GM12878 (cell line): ENCODE data around the gene OSBPL2. TPM values are rescaled to one million over a fixed set of nuclear protein-coding genes. Genes with fewer than 3 reads are reported as not detected.

Experiments used
- ATAC-seq: fragments of 200-7000 bp; cut with Tn5 transposase; 3 replicates; pipeline ENCODE4 v1.9.1; 2020; ENCODE audit warnings: mild to moderate bottlenecking, moderate library complexity
- BruUV-seq: library from RNA; stranded (reverse); fragments of 400-500 nt; replicated peaks from 2 replicates; lab custom pipeline; 2021; lab: Mats Ljungman, UMichigan
- CTCF ChIA-PET: fragments of 300-600 bp; sonication (Branson Sonifier 250); formaldehyde crosslinking; extraction: SDS; loops from one replicate; lab custom pipeline; 2021; ENCODE audit warnings: inconsistent platforms; lab: Yijun Ruan, JAX
- POLR2A ChIA-PET: fragments of 350-600 bp; formaldehyde crosslinking; extraction: SDS; loops from one replicate; lab custom pipeline; 2021; ENCODE audit warnings: inconsistent platforms; lab: Charles Lee
- RAD21 ChIA-PET: fragments of 300-600 bp; sonication (Branson Sonifier 250); formaldehyde crosslinking; loops from one replicate; lab custom pipeline; 2023; ENCODE audit warnings: antibody characterized with exemption; ENCODE audit not compliant: unreplicated experiment; lab: Charles Lee
- SMC1A ChIA-PET: fragments of 300-600 bp; sonication (Branson Sonifier 250); formaldehyde crosslinking; loops from one replicate; lab custom pipeline; 2023; ENCODE audit not compliant: unreplicated experiment, uncharacterized antibody; lab: Charles Lee
- DNase-seq: peaks from one replicate; pipeline ENCODE4 v3.0.0-alpha.2; 2011; ENCODE audit warnings: low read depth, low spot score
- FAIRE-seq: peaks from 3 replicates; lab custom pipeline; 2011; peaks lifted over from hg19 to GRCh38; lab: Jason Lieb, UNC
- H2AFZ ChIP-seq: 2 replicates; pipeline ENCODE4 v1.6.0; 2011; ENCODE audit warnings: low read depth, low read length, control low read depth; ENCODE audit not compliant: control insufficient read depth
- H3K27ac ChIP-seq: 2 replicates; pipeline ENCODE4 v1.5.1; 2011; ENCODE audit warnings: control low read depth; ENCODE audit not compliant: control insufficient read depth, insufficient read depth
- H3K27me3 ChIP-seq, 2 experiments: replicated peaks in 1 of 2; 2 replicates each; pipeline versions ENCODE4 v1.6.0 to v1.6.1; 2011; ENCODE audit warnings: low read length in 1 of 2; ENCODE audit not compliant: control insufficient read depth in 2 of 2, insufficient read depth in 2 of 2
- H3K36me3 ChIP-seq, 2 experiments: 2 replicates each; pipeline ENCODE4 v1.5.1; 2011; ENCODE audit warnings: low read length in 1 of 2; ENCODE audit not compliant: control insufficient read depth in 2 of 2, insufficient read depth in 2 of 2
- H3K4me1 ChIP-seq: 2 replicates; pipeline ENCODE4 v1.6.1; 2011; ENCODE audit warnings: mild to moderate bottlenecking, low read length, moderate library complexity, mixed read lengths; ENCODE audit not compliant: control insufficient read depth, insufficient read depth
- H3K4me2 ChIP-seq: 2 replicates; pipeline ENCODE4 v1.6.0; 2011; ENCODE audit warnings: control low read depth; ENCODE audit not compliant: control insufficient read depth, insufficient read depth
- H3K4me3 ChIP-seq: fragments of 200-600 bp; sonication (generic); 2 replicates; pipeline ENCODE4 v1.5.1; 2016
- H3K79me2 ChIP-seq: 2 replicates; pipeline ENCODE4 v1.6.0; 2011; ENCODE audit warnings: low read length; ENCODE audit not compliant: control insufficient read depth, insufficient read depth
- H3K9ac ChIP-seq: 2 replicates; pipeline ENCODE4 v1.8.0; 2011; ENCODE audit warnings: low read length, control low read depth, mixed read lengths; ENCODE audit not compliant: control insufficient read depth, insufficient read depth
- H3K9me3 ChIP-seq: replicated peaks from 3 replicates; pipeline ENCODE4 v1.5.1; 2011; ENCODE audit warnings: mild to moderate bottlenecking, low read length; ENCODE audit not compliant: control insufficient read depth, insufficient read depth
- H4K20me1 ChIP-seq: 2 replicates; pipeline ENCODE4 v1.6.0; 2011; ENCODE audit not compliant: control insufficient read depth, insufficient read depth
- CHD4 ChIP-seq: fragments of 200-600 bp; sonication (generic); IDR thresholded peaks from 2 replicates; pipeline ENCODE4 v1.6.1; 2016; ENCODE audit warnings: mild to moderate bottlenecking
- CUX1 ChIP-seq: IDR thresholded peaks from 2 replicates; pipeline ENCODE4 v1.6.1; 2012; ENCODE audit warnings: improper control_type of control experiment, low read depth, low read length; ENCODE audit not compliant: insufficient replicate concordance
- IKZF2 ChIP-seq, 2 experiments: fragments of 450-650 bp; IDR thresholded peaks; 2 replicates each; pipeline ENCODE4 v1.6.1; 2017; ENCODE audit warnings: mild to moderate bottlenecking in 2 of 2, moderate library complexity in 2 of 2
- MTA3 ChIP-seq: IDR thresholded peaks from 2 replicates; pipeline ENCODE4 v1.6.1; 2012; ENCODE audit warnings: low read length, inconsistent platforms, borderline replicate concordance
- NFYA ChIP-seq: IDR thresholded peaks from 2 replicates; pipeline ENCODE4 v1.6.1; 2011; ENCODE audit warnings: low read depth, mild to moderate bottlenecking, low read length, improper control_type of control experiment, borderline replicate concordance
- POLR2AphosphoS5 ChIP-seq: IDR thresholded peaks from 2 replicates; pipeline ENCODE4 v1.6.1; 2011; ENCODE audit warnings: mild to moderate bottlenecking, low read length, inconsistent platforms
- SIN3A ChIP-seq: IDR thresholded peaks from 2 replicates; pipeline ENCODE4 v1.6.1; 2012; ENCODE audit warnings: low read depth, low read length, improper control_type of control experiment
- ZNF217 ChIP-seq: fragments of 450-650 bp; IDR thresholded peaks from 2 replicates; pipeline ENCODE4 v1.6.1; 2017; ENCODE audit warnings: antibody characterized with exemption, mild to moderate bottlenecking
- ZNF24 ChIP-seq: fragments of 450-650 bp; IDR thresholded peaks from 2 replicates; pipeline ENCODE4 v1.6.1; 2017; ENCODE audit warnings: antibody characterized with exemption, mild to moderate bottlenecking
- WGBS: methylation state at CpG from one replicate; pipeline ENCODE4 v1.1.6; 2016; ENCODE audit warnings: low lambda C conversion rate; ENCODE audit not compliant: insufficient replicate concordance, insufficient coverage; ENCODE audit errors: missing lambda C conversion rate; 5-methylcytosine and 5-hydroxymethylcytosine counted together
- in situ Hi-C: fragments of 300-500 bp; cut with MboI; formaldehyde crosslinking; loops from 9 replicates; pipeline ENCODE4 v1.14.3; 2018; ENCODE audit warnings: mixed read lengths
- intact Hi-C: fragments of 100-400 bp; cut with micrococcal nuclease; formaldehyde crosslinking; loops from one replicate; pipeline ENCODE4 v1.14.2; 2022; ENCODE audit not compliant: unreplicated experiment
- polyA plus RNA-seq, 11 experiments: library from polyadenylated mRNA; depleted of rRNA in 4 of 11; unstranded in 6 of 11; stranded (reverse) in 5 of 11; fragments of >200 nt; fragmentation: Nextera tagmentation in 4 of 11; fragmentation: Illumina TruSeq in 1 of 11; extraction: Ambion mirVana in 4 of 11; extraction: Trizol in 1 of 11; gene quantifications; 1 replicate in 1 of 11; 2 replicates in 10 of 11; pipeline versions ENCODE4 v1.2.1 to v1.2.3, GENCODE V29; 2011 to 2016; ENCODE audit warnings: inconsistent platforms in 2 of 11, missing spikeins in 2 of 11, low read depth in 1 of 11
- total RNA-seq, 4 experiments: library from RNA; depleted of rRNA in 3 of 4; stranded (reverse); fragments of >200 nt in 3 of 4; fragmentation: Illumina TruSeq in 1 of 4; extraction: Trizol in 1 of 4; gene quantifications; 2 replicates each; pipeline versions ENCODE4 v1.2.1 to v1.2.3, GENCODE V29; 2013 to 2021
- TF ChIP-seq, protein P1 (sequence below): fragments of 450-650 bp; IDR thresholded peaks from 2 replicates; pipeline ENCODE4 v1.6.1; 2018; ENCODE audit warnings: borderline replicate concordance, mild to moderate bottlenecking; ENCODE audit not compliant: partially characterized antibody
- TF ChIP-seq, protein P2 (sequence below): IDR thresholded peaks from 2 replicates; pipeline ENCODE4 v1.6.1; 2011; ENCODE audit warnings: borderline replicate concordance, low read depth, mild to moderate bottlenecking, moderate library complexity, mixed read lengths, low read length; ENCODE audit not compliant: insufficient read depth; ENCODE audit errors: extremely low read length
- TF ChIP-seq, protein P3 (sequence below): fragments of 450-650 bp; IDR thresholded peaks from 2 replicates; pipeline ENCODE4 v1.6.1; 2017; ENCODE audit warnings: mild to moderate bottlenecking, moderate library complexity

The OSBPL2 gene
- total and polyA plus RNA-seq, 10 of the 15 experiments (the other 5 are each of a cell fraction or from before 2014, with no cell fraction given) = 2.8 to 22.3 (median 14.7) TPM

- Histone ChIP-seq H4K20me1 (no peaks in the 10 kb centered on the region), H2AFZ (no peak overlapping the region), H3K4me2 (no peak overlapping the region), H3K9me3 (no peaks in the 10 kb centered on the region), H3K27ac (no peak overlapping the region), H3K4me3 (no peak overlapping the region), H3K4me1 (peaks cover 29% of the 10 kb centered on the region), H3K79me2 (no peaks in the 10 kb centered on the region), H3K9ac (no peak overlapping the region), H3K36me3 (no peaks in the 10 kb centered on the region), H3K27me3 (no peaks in the 10 kb centered on the region)
- DNase-seq (no peak), ATAC-seq (no peak), FAIRE-seq (no peak)
- SMC1A ChIA-PET = no interaction called here
- POLR2A ChIA-PET = no interaction called here
- RAD21 ChIA-PET = no interaction called here
- WGBS = 77% methylated on average over 11 of the region's 13 CpGs
- intact Hi-C loops (no loop called here), in situ Hi-C loops (no loop called here)
- no TSS peak for BruUV-seq
- CTCF ChIA-PET = no interaction called here
- TF ChIP-seq ZNF217 (no peak), IKZF2 (IDR thresholded peaks at IDR 0.05) (no peak), POLR2AphosphoS5 (no peak), CUX1 (no peak), CHD4 (no peak), ZNF24 (no peak), SIN3A (no peak), NFYA (no peak), MTA3 (no peak)
- TF ChIP-seq, protein P1, sequence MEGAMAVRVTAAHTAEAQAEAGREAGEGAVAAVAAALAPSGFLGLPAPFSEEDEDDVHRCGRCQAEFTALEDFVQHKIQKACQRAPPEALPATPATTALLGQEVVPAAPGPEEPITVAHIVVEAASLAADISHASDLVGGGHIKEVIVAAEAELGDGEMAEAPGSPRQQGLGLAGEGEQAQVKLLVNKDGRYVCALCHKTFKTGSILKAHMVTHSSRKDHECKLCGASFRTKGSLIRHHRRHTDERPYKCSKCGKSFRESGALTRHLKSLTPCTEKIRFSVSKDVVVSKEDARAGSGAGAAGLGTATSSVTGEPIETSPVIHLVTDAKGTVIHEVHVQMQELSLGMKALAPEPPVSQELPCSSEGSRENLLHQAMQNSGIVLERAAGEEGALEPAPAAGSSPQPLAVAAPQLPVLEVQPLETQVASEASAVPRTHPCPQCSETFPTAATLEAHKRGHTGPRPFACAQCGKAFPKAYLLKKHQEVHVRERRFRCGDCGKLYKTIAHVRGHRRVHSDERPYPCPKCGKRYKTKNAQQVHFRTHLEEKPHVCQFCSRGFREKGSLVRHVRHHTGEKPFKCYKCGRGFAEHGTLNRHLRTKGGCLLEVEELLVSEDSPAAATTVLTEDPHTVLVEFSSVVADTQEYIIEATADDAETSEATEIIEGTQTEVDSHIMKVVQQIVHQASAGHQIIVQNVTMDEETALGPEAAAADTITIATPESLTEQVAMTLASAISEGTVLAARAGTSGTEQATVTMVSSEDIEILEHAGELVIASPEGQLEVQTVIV = no peak
- TF ChIP-seq, protein P2, sequence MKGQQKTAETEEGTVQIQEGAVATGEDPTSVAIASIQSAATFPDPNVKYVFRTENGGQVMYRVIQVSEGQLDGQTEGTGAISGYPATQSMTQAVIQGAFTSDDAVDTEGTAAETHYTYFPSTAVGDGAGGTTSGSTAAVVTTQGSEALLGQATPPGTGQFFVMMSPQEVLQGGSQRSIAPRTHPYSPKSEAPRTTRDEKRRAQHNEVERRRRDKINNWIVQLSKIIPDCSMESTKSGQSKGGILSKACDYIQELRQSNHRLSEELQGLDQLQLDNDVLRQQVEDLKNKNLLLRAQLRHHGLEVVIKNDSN = no peak
- TF ChIP-seq, protein P3, sequence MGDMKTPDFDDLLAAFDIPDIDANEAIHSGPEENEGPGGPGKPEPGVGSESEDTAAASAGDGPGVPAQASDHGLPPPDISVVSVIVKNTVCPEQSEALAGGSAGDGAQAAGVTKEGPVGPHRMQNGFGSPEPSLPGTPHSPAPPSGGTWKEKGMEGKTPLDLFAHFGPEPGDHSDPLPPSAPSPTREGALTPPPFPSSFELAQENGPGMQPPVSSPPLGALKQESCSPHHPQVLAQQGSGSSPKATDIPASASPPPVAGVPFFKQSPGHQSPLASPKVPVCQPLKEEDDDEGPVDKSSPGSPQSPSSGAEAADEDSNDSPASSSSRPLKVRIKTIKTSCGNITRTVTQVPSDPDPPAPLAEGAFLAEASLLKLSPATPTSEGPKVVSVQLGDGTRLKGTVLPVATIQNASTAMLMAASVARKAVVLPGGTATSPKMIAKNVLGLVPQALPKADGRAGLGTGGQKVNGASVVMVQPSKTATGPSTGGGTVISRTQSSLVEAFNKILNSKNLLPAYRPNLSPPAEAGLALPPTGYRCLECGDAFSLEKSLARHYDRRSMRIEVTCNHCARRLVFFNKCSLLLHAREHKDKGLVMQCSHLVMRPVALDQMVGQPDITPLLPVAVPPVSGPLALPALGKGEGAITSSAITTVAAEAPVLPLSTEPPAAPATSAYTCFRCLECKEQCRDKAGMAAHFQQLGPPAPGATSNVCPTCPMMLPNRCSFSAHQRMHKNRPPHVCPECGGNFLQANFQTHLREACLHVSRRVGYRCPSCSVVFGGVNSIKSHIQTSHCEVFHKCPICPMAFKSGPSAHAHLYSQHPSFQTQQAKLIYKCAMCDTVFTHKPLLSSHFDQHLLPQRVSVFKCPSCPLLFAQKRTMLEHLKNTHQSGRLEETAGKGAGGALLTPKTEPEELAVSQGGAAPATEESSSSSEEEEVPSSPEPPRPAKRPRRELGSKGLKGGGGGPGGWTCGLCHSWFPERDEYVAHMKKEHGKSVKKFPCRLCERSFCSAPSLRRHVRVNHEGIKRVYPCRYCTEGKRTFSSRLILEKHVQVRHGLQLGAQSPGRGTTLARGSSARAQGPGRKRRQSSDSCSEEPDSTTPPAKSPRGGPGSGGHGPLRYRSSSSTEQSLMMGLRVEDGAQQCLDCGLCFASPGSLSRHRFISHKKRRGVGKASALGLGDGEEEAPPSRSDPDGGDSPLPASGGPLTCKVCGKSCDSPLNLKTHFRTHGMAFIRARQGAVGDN = no peak
These were observed 96.6 kb downstream of the OSBPL2 start for GRCh38 chr20:62334881-62335280.
